GM12878 (cell line): Measurements from ENCODE around the gene PCID2.

Source experiments
- NFXL1 ChIP-seq: fragments of 450-650 bp; IDR thresholded peaks from 2 replicates; pipeline ENCODE4 v1.6.1; 2017; ENCODE audit warnings: antibody characterized with exemption, mild to moderate bottlenecking, borderline replicate concordance
- RCOR1 ChIP-seq: conservative IDR thresholded peaks from 2 replicates; pipeline ENCODE4 v1.6.1; 2012; ENCODE audit warnings: low read depth, low read length, improper control_type of control experiment
- TAF1 ChIP-seq: IDR thresholded peaks from 2 replicates; pipeline ENCODE4 v1.6.1; 2011; ENCODE audit warnings: mild to moderate bottlenecking, low read depth, low read length, borderline replicate concordance
- ZNF217 ChIP-seq: fragments of 450-650 bp; IDR thresholded peaks from 2 replicates; pipeline ENCODE4 v1.6.1; 2017; ENCODE audit warnings: antibody characterized with exemption, mild to moderate bottlenecking

DNA sequence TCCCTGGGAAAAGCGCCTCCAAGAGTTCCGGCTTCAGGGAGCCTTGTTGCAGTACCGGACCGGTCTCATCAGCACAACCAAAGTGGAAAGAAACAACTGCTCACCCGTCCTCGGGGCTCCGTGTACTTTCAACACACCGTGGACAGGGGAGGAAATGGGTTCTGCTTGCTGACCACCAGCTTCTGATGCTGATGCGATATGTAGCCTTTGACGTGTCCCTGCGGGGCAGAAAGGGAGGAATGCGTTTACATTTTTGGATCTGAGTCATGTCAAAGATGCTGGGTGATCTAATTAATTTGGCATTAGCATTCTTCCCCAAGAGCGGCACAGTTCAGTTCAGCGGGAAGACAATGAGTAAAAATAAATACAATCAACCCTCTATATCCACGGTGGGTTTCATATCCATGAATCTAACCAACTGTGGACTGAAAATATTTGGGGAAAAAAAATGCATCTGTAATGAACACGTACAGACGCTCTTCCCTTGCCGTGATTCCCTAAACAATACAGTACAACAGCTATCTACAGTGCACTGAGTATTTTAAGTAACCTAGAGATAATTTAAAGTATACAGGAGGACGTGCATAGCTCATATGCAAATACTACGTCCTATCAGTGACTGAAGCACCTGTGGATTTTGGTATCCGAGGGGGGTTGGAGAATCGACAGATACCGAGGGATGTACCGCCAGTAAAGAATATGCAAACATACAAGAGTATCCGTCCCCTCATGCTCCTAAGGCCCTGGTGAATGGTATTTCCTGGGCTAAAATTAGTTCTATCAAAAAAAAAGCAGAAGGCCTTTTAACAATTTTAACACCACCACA, 30.2 kb downstream of the PCID2 start:
- TF ChIP-seq NFXL1 (no peak), ZNF217 (no peak), TAF1 (no peak), RCOR1 (no peak)
